GM06990 (cell line): Measurements from ENCODE around the gene ZNF766.
"Not testable (repeated sequence)": the region's sequence is repeated elsewhere in the genome, so short reads cannot be mapped to it uniquely, and the experiment has no call there.

Experiments used
- DNase-seq: peaks from one replicate; pipeline ENCODE4 v3.0.0-alpha.2; 2011; ENCODE audit not compliant: insufficient read length; ENCODE audit errors: extremely low read depth
- H3K27me3 ChIP-seq: replicated peaks from 2 replicates; pipeline ENCODE4 v1.6.0; 2011; ENCODE audit warnings: low read length; ENCODE audit not compliant: control insufficient read depth, insufficient read depth
- H3K36me3 ChIP-seq: 2 replicates; pipeline ENCODE4 v1.5.1; 2011; ENCODE audit warnings: low read length; ENCODE audit not compliant: control insufficient read depth, insufficient read depth
- H3K4me3 ChIP-seq: replicated peaks from 2 replicates; pipeline ENCODE4 v1.5.1; 2011; ENCODE audit warnings: low read depth, mild to moderate bottlenecking, control low read depth, low read length
- TF ChIP-seq, protein P1 (sequence below): IDR thresholded peaks from 2 replicates; pipeline ENCODE4 v1.5.1; 2011; ENCODE audit warnings: low read length, control low read depth, mild to moderate bottlenecking, inconsistent platforms; ENCODE audit not compliant: insufficient read depth, poor library complexity, severe bottlenecking

Gene ZNF766

DNA sequence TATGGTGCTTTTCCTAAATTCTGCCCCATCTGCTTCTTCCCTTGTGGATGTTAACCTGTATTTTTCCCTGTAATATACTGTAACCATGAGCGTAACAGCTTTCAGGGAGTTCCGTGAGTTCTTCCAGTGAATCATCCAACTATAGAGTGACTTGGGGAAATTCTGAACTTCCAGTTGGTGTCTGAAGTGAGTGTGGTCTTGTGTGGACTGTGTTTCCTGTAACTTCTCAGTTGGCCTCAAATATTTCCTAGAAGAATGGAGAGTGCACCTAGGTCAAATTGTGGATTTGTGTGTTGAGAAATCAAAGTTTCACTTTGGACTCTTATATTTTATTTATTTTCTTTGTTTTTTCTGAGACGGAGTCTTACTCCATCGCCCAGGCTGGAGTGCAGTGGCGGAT, 11.0 kb upstream of the ZNF766 start:
- H3K4me3 ChIP-seq = no peak overlapping the region
- DNase-seq = no peak
- TF ChIP-seq, protein P1, sequence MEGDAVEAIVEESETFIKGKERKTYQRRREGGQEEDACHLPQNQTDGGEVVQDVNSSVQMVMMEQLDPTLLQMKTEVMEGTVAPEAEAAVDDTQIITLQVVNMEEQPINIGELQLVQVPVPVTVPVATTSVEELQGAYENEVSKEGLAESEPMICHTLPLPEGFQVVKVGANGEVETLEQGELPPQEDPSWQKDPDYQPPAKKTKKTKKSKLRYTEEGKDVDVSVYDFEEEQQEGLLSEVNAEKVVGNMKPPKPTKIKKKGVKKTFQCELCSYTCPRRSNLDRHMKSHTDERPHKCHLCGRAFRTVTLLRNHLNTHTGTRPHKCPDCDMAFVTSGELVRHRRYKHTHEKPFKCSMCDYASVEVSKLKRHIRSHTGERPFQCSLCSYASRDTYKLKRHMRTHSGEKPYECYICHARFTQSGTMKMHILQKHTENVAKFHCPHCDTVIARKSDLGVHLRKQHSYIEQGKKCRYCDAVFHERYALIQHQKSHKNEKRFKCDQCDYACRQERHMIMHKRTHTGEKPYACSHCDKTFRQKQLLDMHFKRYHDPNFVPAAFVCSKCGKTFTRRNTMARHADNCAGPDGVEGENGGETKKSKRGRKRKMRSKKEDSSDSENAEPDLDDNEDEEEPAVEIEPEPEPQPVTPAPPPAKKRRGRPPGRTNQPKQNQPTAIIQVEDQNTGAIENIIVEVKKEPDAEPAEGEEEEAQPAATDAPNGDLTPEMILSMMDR = no peak
- no peaks in the 10 kb centered on the region for H3K27me3 ChIP-seq
- H3K36me3 ChIP-seq = no peaks in the 10 kb centered on the region

DNA sequence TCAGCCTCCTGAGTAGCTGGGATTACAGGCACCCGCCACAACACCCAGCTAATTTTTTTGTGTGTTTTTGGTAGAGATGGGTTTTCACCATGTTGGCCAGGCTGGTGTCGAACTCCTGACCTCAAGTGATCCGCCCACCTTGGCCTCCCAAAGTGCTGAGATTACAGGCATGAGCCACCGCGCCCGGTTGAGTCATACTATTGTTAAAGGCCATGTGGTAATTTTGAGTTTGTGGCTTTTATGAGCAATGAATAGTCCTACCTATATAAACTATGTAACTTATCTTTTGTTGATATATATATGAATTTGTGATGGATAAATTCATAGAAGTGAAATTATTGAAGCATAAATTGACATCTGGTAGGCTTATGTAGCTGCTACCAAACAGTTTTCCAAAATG, 3.8 kb upstream of the ZNF766 start:
- not testable (repeated sequence) for H3K4me3 ChIP-seq, DNase-seq, H3K36me3 ChIP-seq, H3K27me3 ChIP-seq

DNA sequence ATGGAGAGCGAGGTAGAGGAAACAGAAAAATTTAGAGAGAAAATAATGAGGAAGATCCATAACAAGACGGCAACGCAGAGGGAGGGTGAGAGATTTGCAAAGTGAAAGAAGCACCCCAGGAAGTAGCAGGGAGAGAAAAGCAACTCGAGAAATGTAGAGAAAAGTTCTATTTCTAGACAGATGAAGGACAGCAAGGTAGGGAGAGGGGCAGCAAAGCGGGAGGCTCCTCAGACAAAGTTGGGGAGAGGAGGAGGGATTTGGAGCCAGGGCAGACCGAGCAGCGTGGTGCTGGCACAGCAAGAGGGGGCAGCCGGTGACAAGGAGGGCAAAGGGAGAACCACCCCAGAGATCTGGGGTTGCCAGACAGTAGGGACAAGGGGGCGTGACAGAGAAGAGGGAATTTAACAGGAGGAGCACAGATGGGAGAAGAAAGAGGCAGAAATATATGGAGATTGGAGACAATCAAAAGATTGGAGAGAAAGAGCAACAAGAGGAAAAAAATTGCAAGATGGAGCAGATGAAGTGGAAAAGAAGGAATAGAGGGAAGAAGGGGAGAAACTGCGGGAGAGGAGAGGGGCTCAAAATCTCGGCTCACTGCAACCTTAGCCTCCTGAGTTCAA, 989 bp downstream of the ZNF766 start:
- peak overlapping the region; percentile 93 for H3K4me3 ChIP-seq
- peaks cover 2% of the 10 kb centered on the region for H3K36me3 ChIP-seq
- TF ChIP-seq, protein P1 = no peak
- peak; percentile 13 for DNase-seq
- no peaks in the 10 kb centered on the region for H3K27me3 ChIP-seq

DNA sequence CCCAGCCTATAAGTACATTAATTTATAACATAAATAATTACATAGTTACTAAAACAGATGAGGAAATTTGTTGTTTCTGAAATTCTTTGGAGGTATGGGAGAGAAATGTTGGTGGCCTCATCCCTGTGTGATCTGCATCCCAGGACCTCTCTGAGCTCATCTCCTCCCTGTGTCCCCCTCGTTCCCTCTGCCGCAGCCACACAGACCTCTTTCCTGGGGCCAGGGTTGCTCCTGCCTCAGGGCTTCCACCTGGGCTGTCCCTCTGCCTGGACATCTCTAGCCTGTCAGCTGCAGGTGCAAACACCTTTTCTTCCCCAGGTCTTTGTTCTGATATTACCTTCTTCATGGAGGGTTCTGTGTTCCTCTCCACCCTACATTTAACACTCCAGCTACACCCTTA, 3.9 kb downstream of the ZNF766 start:
- DNase-seq = no peak
- Histone ChIP-seq H3K36me3 (peaks cover 2% of the 10 kb centered on the region), H3K4me3 (no peak overlapping the region), H3K27me3 (no peaks in the 10 kb centered on the region)
- TF ChIP-seq, protein P1 = no peak

DNA sequence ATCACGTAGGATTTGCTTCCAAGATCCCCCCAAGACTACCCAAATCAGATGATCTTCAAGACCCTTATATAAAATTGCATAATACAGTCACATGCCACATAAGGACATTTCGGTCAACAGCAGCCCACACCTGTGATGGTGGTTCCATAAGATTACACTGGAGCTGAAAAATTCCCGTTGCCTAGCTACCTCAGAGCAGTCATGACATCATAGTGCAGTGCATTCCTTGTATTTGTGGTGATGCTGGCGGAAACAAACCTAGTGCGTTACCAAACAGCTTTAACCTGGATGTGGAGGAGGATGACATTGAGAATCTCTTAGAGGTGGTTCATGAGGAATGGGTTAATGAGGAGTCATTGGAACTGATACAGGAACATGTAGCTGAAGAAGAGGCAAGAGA, 4.8 kb downstream of the ZNF766 start:
- Histone ChIP-seq H3K27me3 (no peaks in the 10 kb centered on the region), H3K36me3 (peaks cover 2% of the 10 kb centered on the region), H3K4me3 (no peak overlapping the region)
- TF ChIP-seq, protein P1 = no peak
- DNase-seq = no peak

DNA sequence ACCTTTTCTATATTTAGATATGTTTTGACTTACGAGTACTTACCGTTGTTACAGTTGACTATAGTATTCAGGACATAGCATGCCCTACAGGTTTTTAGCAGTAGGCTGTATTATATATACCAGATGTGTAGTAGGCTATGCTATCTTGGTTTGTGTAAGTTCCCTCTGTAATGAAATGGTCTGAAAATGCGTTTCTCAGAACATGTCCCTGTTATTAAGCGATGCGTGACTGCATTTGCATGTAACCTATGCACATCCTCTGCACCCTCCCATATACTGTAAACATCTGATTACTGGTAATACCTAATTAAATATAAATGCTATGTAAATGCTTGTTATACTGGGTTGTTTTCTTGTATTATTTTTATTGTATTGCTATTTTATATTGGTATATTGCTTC, 6.6 kb downstream of the ZNF766 start:
- peaks cover 2% of the 10 kb centered on the region for H3K36me3 ChIP-seq
- TF ChIP-seq, protein P1 = no peak
- no peak overlapping the region for H3K4me3 ChIP-seq
- H3K27me3 ChIP-seq = no peaks in the 10 kb centered on the region
- no peak for DNase-seq
